D721Med (cell line): ENCODE measurements around the gene APRT.

Experiments
- DNase-seq: peaks from one replicate; pipeline ENCODE4 v3.0.0; 2011; ENCODE audit warnings: low spot score; ENCODE audit not compliant: insufficient read length
- FAIRE-seq: peaks from 2 replicates; lab custom pipeline; 2011; peaks lifted over from hg19 to GRCh38; lab: Jason Lieb, UNC
- TF ChIP-seq, protein P1 (sequence below): IDR thresholded peaks from 2 replicates; pipeline ENCODE4 v1.5.1; 2012; ENCODE audit warnings: mild to moderate bottlenecking, control low read depth; ENCODE audit not compliant: insufficient read depth; ENCODE audit errors: missing control alignments

The APRT gene, protein sequence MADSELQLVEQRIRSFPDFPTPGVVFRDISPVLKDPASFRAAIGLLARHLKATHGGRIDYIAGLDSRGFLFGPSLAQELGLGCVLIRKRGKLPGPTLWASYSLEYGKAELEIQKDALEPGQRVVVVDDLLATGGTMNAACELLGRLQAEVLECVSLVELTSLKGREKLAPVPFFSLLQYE

DNA sequence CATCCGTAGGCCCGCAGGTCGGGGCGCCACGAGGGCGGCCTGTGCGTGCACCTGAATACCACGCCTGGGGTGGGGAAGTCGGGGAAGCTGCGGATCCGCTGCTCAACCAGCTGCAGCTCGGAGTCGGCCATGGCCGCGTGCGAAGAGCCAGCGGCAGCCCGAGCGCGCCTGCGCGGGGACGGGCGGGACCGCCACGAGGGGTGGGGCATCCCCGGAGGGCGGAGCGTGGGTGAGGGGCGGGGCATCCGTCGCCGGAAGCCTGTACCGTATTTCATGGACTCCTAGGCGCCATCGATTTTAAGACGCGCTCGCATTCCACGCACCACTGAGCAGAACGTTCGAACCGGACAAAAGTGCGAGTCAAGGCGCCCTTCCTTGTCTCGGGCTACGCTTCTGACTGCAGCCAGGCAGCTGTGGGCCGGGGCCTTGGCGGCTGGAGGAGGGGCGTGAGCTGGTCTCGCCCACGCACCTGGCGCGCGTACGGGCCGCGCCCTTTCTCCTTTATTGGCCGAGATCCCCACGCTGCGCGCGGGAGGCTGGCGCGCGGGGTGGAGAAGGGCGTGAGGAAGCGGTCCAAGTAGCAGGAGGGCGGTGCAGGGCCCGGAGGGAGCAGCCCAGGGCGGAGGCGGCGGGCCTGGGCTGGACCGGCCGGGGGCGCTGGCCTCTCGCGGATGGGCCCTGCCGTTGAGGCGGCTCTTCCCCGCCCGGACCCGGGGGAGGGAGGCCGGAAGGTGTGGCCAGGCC, at the start of gene APRT:
Gene APRT, minus strand, starts transcription at position 160 of the 744 bp plus-strand sequence. Its CDS starts 29 bp downstream, at position 131.
- FAIRE-seq, result no peak
- peak; percentile 48 for DNase-seq
- TF ChIP-seq, protein P1, sequence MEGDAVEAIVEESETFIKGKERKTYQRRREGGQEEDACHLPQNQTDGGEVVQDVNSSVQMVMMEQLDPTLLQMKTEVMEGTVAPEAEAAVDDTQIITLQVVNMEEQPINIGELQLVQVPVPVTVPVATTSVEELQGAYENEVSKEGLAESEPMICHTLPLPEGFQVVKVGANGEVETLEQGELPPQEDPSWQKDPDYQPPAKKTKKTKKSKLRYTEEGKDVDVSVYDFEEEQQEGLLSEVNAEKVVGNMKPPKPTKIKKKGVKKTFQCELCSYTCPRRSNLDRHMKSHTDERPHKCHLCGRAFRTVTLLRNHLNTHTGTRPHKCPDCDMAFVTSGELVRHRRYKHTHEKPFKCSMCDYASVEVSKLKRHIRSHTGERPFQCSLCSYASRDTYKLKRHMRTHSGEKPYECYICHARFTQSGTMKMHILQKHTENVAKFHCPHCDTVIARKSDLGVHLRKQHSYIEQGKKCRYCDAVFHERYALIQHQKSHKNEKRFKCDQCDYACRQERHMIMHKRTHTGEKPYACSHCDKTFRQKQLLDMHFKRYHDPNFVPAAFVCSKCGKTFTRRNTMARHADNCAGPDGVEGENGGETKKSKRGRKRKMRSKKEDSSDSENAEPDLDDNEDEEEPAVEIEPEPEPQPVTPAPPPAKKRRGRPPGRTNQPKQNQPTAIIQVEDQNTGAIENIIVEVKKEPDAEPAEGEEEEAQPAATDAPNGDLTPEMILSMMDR, result peak; percentile 13

DNA sequence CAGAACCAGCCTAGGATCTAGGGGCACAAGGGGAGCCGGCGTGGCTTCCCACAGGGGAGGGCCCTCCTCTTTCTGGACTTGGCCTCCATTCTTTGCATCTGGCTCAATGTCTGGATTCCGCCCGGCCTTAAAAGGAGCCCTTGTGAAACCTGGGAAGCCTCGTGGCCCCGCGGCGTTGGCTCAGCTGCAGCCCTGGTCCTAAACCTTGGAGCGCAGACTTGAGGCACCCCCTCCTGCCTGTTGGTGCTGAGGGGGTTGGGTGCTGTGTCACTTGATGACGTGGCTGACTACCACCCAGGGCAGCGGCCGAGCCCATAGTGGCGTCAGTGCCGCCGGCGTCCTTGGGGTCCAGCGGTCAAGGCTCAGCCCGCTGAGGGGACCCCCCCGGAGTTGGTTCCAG, 49.6 kb upstream of the APRT start:
- TF ChIP-seq, protein P1, result no peak
- FAIRE-seq (no peak), DNase-seq (no peak)

DNA sequence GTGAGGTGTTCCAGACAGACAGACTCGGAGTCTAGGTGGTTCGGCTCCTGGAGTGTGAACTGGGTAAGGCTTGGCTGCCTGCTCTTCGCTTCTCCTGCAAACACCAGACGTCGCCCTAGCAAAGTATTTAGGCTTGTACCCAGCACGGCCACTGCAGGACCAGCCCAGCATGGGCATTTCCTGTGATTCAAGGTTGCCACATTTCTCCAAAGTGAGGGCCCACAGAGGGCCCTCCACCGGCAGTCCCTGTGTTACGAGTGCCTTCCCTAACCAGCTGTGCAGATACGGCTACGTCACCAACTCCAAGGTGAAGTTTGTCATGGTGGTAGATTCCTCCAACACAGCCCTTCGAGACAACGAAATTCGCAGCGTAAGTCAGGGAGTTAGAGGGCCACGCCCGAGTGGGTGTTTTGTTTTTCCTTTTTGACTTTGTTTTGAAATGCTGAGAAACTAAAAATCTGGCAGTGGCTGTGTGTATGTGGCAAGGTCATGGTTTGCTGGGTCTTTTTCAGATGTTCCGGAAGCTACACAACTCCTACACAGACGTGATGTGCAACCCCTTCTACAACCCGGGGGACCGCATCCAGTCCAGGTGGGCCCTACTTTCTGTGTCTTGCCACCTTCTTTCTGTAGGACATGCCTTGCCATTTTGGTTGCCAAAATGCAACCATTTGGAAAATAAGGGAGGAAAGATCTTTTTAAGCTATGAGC, 47.8 kb upstream of the APRT start:
- TF ChIP-seq, protein P1, result no peak
- FAIRE-seq (no peak), DNase-seq (no peak)

DNA sequence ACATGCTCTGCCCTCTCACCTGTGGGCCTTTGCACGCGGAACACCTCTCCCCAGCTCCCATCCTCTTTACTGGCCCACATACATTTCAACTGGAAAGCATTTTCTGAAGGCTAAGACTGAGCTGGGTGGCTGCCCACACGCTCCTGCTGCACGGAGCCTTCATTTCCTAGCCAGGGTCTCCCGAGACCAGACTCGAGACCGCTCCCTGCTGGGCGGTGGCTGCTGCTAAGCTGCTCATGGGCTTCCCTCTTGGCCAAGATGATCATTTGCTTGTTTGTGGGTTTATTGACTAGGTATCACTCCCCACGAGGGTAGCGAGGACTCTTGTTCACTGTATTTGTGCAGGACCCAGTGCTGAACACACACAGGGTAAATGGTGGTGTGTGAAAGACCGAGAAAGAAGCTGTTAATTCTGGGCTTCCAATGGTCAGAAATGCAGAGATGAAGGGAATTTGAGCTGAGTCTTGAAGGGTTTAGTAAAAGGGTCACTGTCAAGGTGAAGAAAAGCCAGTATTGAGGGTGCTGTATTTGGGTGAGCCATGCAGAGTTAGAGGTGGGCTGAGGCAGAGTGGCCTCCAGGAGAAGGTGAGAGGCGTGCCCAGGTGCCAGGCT, 46.1 kb upstream of the APRT start:
- TF ChIP-seq, protein P1, result peak; percentile 60
- DNase-seq, result no peak
- no peak for FAIRE-seq

DNA sequence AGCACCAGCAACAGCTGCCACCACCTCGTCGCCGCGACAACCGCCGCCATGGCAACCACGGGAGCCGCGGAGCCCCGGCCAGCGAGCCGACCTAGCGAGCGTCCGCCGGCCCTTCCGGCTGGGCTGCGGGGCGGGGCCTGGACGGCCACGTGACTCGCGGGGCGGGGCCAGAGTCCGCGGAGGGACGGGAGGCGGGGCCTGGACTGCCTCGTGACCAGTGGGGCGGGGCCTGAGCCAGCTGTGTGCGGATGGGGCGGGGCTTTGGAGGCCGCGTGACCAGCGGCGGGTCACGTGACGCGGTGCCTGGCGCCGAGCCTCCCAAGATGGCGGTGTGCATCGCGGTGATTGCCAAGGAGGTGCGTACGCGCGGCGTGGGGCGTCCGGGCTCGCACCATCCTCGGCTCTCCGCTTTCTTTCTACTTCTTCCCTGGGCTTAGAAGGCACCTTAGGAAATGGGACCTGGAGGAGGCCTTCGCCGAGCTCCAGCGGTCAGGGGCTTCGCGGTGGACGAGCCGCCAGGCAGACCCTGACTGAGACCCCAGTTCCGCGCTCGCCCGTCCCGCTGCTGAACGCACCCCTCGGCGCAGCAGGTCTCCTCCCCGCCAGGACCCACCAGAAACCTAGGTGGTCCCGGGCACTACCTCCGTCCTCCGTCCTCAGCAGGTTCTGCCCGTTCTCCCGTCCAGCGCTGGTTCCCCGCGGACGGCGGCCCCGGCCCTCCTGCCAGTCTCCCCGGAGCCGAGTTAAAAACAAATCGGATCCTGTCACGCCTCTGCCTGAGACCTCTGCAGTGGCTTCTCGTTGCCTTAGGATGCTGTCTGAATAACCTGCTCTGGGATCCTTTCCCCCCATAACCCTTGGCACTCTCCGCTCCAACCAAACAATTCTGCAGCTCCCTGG, 45.4 kb upstream of the APRT start, which contains the start of the genes GALNS and TRAPPC2L:
Gene GALNS, minus strand, starts transcription at position 120 of the 900 bp plus-strand sequence. Its CDS starts 70 bp downstream, at position 50.
Gene TRAPPC2L, plus strand, starts transcription at position 300 of the 900 bp plus-strand sequence. Its CDS starts 24 bp downstream, at position 324.
- TF ChIP-seq, protein P1, result no peak
- DNase-seq, result peak; percentile 89
- no peak for FAIRE-seq

DNA sequence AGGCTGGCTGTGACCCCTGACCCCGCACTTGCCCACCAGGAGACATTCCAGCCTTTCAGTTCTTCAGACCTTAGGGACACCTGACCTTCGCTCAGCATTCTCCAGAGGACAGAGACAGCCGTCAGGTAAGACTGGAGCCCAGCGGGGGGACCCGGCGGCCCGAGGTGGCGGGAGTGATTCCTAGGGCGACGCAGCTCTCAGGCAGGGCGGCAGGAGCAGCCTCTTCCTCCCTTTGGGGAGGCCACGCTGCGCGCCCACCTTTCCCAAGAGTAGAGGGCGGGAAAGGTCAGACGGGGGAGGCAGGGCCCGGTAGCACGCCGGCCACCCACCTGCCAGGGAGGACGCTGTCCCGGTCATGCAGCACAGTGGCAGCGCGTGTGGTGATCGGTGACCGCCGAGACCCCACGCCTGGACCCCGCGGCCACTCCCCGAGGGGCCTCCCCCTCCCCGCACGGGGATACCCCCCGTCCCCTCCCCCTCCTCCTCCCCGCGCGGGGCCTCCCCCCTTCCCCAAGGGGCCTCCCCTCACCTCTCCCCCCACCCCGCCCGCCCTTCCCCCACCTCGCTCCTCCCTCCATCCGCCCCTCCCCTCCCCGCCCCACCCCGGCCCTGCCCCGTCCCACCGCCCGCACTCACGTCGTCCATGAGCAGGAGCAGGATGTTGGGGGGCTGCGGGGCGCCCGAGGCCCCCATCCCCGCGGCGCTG, 44.5 kb upstream of the APRT start:
- TF ChIP-seq, protein P1, result no peak
- DNase-seq, result no peak
- FAIRE-seq, result no peak
